Measurements from ENCODE around the gene TMEM214. TPM values are rescaled to one million over a fixed set of nuclear protein-coding genes. Genes with fewer than 3 reads are reported as not detected.

Gene TMEM214
- total RNA-seq, 4 donors from 2014 or later, result 26.7 to 47.7 (median 35.3) TPM

DNA sequence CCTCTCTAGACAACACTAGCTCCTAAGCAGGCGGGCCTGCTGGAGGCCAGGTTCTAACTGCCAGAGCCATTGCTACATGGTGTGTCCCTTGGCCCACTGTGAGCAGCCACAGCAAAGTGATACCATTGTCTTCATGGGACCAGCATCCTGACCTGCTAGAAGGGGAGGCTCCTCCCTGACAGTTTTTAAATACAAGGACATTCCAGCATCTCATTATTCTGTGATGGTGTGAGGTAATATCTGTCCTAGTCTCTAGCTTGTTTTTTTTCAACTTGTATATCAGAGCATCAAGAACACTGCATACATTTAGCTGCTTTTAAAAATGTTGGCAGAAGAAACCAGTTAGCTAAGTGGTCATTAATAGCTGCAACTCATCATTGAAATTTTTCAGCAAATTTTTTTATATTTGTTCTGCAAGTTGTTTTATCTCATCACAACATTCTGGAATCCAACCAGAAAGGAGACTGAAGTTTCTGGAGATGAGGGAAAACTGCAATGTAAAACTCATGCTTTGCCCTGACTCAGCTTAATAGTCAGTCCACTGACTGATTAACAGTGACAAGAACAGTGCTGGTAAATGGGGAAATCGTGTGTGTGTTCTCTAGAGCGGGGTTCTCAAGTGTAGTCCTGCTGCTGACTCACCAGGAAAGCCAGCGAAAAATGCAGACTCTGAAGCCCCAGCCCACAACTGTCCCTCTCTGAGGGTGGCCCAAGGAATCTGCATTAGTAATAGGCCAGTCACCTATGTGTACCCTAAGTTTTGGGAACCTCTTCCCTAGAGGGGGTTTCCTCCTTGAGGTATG lies 44.5 kb upstream of the TMEM214 start:
- no peak for DNase-seq (ENCODE audit: extremely low spot score)
- Histone ChIP-seq H3K27ac (replicated peaks in 1 of 4) (peak overlapping the region in 1 of 4 donors; percentile 54), H3K36me3 (no peaks in the 10 kb centered on the region), H3K9me3 (no peaks in the 10 kb centered on the region), H3K4me1 (peaks cover 2 to 20% (median 16%) of the 10 kb centered on the region in 4 donors), H3K27me3 (no peaks in the 10 kb centered on the region), H3K4me3 (no peak overlapping the region)
- no peak for TF ChIP-seq EP300 (IDR thresholded peaks at IDR 0.05)
- TF ChIP-seq, protein P1, sequence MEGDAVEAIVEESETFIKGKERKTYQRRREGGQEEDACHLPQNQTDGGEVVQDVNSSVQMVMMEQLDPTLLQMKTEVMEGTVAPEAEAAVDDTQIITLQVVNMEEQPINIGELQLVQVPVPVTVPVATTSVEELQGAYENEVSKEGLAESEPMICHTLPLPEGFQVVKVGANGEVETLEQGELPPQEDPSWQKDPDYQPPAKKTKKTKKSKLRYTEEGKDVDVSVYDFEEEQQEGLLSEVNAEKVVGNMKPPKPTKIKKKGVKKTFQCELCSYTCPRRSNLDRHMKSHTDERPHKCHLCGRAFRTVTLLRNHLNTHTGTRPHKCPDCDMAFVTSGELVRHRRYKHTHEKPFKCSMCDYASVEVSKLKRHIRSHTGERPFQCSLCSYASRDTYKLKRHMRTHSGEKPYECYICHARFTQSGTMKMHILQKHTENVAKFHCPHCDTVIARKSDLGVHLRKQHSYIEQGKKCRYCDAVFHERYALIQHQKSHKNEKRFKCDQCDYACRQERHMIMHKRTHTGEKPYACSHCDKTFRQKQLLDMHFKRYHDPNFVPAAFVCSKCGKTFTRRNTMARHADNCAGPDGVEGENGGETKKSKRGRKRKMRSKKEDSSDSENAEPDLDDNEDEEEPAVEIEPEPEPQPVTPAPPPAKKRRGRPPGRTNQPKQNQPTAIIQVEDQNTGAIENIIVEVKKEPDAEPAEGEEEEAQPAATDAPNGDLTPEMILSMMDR (IDR thresholded peaks at IDR 0.05), result no peak
- WGBS, result 64% methylated on average over 4 of the region's 4 CpGs
- intact Hi-C loops (cut with DNase I), result no loop called here

DNA sequence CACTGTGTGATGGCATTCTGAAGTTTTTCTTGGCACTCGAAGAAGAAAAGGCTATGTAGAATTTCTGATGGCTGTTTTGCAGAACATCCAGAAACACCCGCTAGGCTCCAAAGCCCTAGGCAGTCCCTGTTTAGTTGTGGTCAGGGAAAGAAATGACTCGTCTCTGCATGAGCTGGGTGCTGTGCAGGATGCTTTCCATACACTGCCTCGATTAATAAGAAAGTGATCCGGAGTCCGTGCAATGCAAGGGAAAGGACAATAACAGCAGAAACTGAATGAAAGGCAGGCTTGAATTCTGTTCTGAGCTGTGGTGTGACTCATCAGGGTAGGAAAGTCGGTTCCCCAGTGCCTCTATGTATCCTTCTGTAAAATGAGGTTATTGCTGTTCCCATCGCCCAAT lies 43.6 kb upstream of the TMEM214 start:
- peaks cover 0 to 17% (median 15%) of the 10 kb centered on the region in 4 donors for H3K4me1 ChIP-seq
- 75% methylated on average over 7 of the region's 8 CpGs for WGBS
- TF ChIP-seq, protein P1 (IDR thresholded peaks at IDR 0.05), result no peak

DNA sequence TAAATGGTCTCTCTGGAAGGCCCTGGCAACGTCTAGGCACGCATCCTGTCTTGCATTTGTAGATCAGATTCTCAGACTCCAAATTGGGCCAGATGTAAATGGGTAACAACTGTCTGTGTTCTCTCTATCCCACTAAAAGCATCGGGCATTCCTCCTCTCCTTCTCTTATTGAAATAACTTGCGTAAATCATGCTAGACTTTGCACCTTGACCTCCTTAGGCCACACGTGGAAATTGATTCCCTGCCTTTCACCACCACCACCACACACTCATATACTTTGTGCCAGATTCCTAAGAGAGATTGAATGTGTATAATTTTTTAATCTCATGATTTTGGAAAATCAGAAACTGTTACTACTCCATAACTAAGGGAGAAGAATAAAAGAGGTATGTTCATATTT lies 41.0 kb upstream of the TMEM214 start:
- TF ChIP-seq POLR2A (IDR thresholded peaks at IDR 0.05; ENCODE audit: low read depth), result no peak
- TF ChIP-seq, protein P1 (IDR thresholded peaks at IDR 0.05), result no peak
- TF ChIP-seq POLR2AphosphoS5 (IDR thresholded peaks at IDR 0.05), result no peak
- TF ChIP-seq EP300 (IDR thresholded peaks at IDR 0.05), result no peak
- intact Hi-C loops (cut with DNase I), result no loop called here
- 87% methylated on average over 5 of the region's 5 CpGs for WGBS
- DNase-seq (ENCODE audit: extremely low spot score), result no peak
- Histone ChIP-seq H3K4me3 (no peak overlapping the region), H3K9me3 (no peaks in the 10 kb centered on the region), H3K27me3 (no peaks in the 10 kb centered on the region), H3K4me1 (peaks cover 0 to 17% (median 15%) of the 10 kb centered on the region in 4 donors), H3K27ac (replicated peaks in 1 of 4) (no peak overlapping the region), H3K36me3 (peaks cover 0 to 5% (median 1%) of the 10 kb centered on the region in 4 donors)

More for the DNA sequence above, 43.6 kb upstream of the TMEM214 start:
- Histone ChIP-seq H3K36me3 (no peaks in the 10 kb centered on the region), H3K27me3 (no peaks in the 10 kb centered on the region), H3K4me3 (no peak overlapping the region), H3K27ac (replicated peaks in 1 of 4) (peak overlapping the region in 1 of 4 donors; percentile 54), H3K9me3 (no peaks in the 10 kb centered on the region)
- intact Hi-C loops (cut with DNase I), result no loop called here
- DNase-seq (ENCODE audit: extremely low spot score), result no peak

DNA sequence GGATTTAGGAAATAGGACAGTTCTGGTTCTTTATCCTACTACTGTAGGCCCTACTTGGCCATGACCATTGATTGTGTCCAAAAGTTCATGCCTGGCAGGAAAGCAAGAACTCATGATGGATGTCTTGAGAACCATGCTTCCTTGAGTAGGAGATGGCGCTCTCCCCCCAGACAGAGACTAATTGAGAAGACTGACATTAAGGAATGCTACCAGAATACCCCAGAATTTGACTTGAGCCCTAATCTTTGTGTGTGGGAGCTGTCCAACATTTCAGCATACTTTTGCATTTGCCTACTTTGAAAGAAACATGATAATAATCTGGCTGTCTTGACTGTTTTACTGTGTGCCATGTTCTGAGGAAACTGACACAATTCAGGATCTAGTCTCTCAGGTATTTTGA lies 39.0 kb upstream of the TMEM214 start:
- peaks cover 0 to 4% (median 1%) of the 10 kb centered on the region in 4 donors for H3K4me1 ChIP-seq

More for the DNA sequence above, 39.0 kb upstream of the TMEM214 start:
- Histone ChIP-seq H3K36me3 (peaks cover 0 to 5% (median 1%) of the 10 kb centered on the region in 4 donors), H3K4me3 (no peak overlapping the region), H3K9me3 (no peaks in the 10 kb centered on the region), H3K27ac (replicated peaks in 1 of 4) (no peak overlapping the region), H3K27me3 (no peaks in the 10 kb centered on the region)
- DNase-seq (ENCODE audit: extremely low spot score), result no peak
- intact Hi-C loops (cut with DNase I), result no loop called here
- TF ChIP-seq, protein P1 (IDR thresholded peaks at IDR 0.05), result no peak
- no peak for TF ChIP-seq POLR2AphosphoS5 (IDR thresholded peaks at IDR 0.05)
- TF ChIP-seq POLR2A (IDR thresholded peaks at IDR 0.05; ENCODE audit: low read depth), result no peak
- TF ChIP-seq EP300 (IDR thresholded peaks at IDR 0.05), result no peak
- WGBS, result 69% methylated on average over 1 of the region's 1 CpG

Measured in esophagus muscularis mucosa (tissue), 4 donors.